HCT116 (cell line): ENCODE results near the gene PARVB. TPM values are rescaled to one million over a fixed set of nuclear protein-coding genes. Genes with fewer than 3 reads are reported as not detected.

Experiments
- ATAC-seq: fragments of 200-7000 bp; cut with Tn5 transposase; 2 replicates; pipeline ENCODE4 v1.9.1; 2020; ENCODE audit warnings: mild to moderate bottlenecking, moderate library complexity
- BruUV-seq: library from RNA; stranded (reverse); fragments of 400-500 nt; replicated peaks from 2 replicates; lab custom pipeline; 2021; lab: Mats Ljungman, UMichigan
- CTCF ChIA-PET: fragments of 300-600 bp; sonication (Branson Sonifier 250); formaldehyde crosslinking; loops from one replicate; lab custom pipeline; 2021; ENCODE audit warnings: antibody characterized with exemption; lab: Charles Lee
- POLR2A ChIA-PET: fragments of 300-600, 350-600 bp; sonication (Branson Sonifier 250); formaldehyde crosslinking; loops from one replicate; lab custom pipeline; 2021; ENCODE audit warnings: antibody characterized with exemption; lab: Charles Lee
- RAD21 ChIA-PET, 2 experiments: fragments of 300-600 bp; sonication (Branson Sonifier 250); formaldehyde crosslinking; loops; one replicate each; lab custom pipeline; 2023; ENCODE audit warnings: low total read pairs in 2 of 2; ENCODE audit not compliant: uncharacterized antibody in 2 of 2, unreplicated experiment in 2 of 2, low non-redundant PET in 1 of 2; lab: Charles Lee
- DNase-seq: peaks from one replicate; pipeline ENCODE4 v3.0.0-alpha.2; 2010; ENCODE audit warnings: low read depth, low spot score
- H2AFZ ChIP-seq: fragments of 200-600 bp; shearing (Covaris generic), sonication (generic); 2 replicates; pipeline ENCODE4 v1.6.1; 2017; ENCODE audit warnings: low read depth, mixed run types, mixed read lengths, antibody characterized with exemption, low read length; ENCODE audit not compliant: poor library complexity, severe bottlenecking
- H3K27ac ChIP-seq: 2 replicates; pipeline ENCODE4 v1.5.1; 2012; ENCODE audit warnings: low read depth, low read length
- H3K27me3 ChIP-seq: fragments of 200-600 bp; sonication (generic); 2 replicates; pipeline ENCODE4 v1.6.1; 2016; ENCODE audit warnings: mixed run types, low read length, mixed read lengths; ENCODE audit not compliant: insufficient read depth
- H3K36me3 ChIP-seq, 2 experiments: fragments of 200-500 bp in 1 of 2; fragments of 200-600 bp in 1 of 2; sonication (Bioruptor generic) in 1 of 2; sonication (generic) in 1 of 2; 2 replicates each; pipeline versions ENCODE4 v1.5.1 to v1.6.1; 2014 to 2016; ENCODE audit warnings: low read length in 2 of 2, inconsistent platforms in 1 of 2, mixed read lengths in 1 of 2, mixed run types in 1 of 2; ENCODE audit not compliant: insufficient read depth in 2 of 2, control insufficient read depth in 1 of 2
- H3K4me1 ChIP-seq, 2 experiments: fragments of 200-600 bp in 1 of 2; sonication (generic) in 1 of 2; 2 replicates each; pipeline versions ENCODE4 v1.5.1 to v1.6.1; 2012 to 2017; ENCODE audit warnings: low read length in 2 of 2, inconsistent platforms in 1 of 2, mild to moderate bottlenecking in 1 of 2, mixed read lengths in 1 of 2, mixed run types in 1 of 2, moderate library complexity in 1 of 2; ENCODE audit not compliant: insufficient read depth in 2 of 2, control insufficient read depth in 1 of 2
- H3K4me2 ChIP-seq: fragments of 200-600 bp; sonication (generic); 2 replicates; pipeline ENCODE4 v1.6.1; 2017; ENCODE audit warnings: mixed run types, low read length, mixed read lengths
- H3K4me3 ChIP-seq, 2 experiments: fragments of 200-600 bp in 1 of 2; sonication (generic) in 1 of 2; replicated peaks in 1 of 2; 2 replicates each; pipeline ENCODE4 v1.5.1; 2011 to 2016; ENCODE audit warnings: low read length in 2 of 2, control low read depth in 1 of 2, low read depth in 1 of 2, mild to moderate bottlenecking in 1 of 2, mixed read lengths in 1 of 2, mixed run types in 1 of 2
- H3K79me2 ChIP-seq: fragments of 200-600 bp; sonication (generic); 2 replicates; pipeline ENCODE4 v1.6.1; 2017; ENCODE audit warnings: mild to moderate bottlenecking, mixed run types, low read length, moderate library complexity, mixed read lengths; ENCODE audit not compliant: insufficient read depth
- H3K9ac ChIP-seq: fragments of 200-600 bp; sonication (generic); 2 replicates; pipeline ENCODE4 v1.6.1; 2016; ENCODE audit warnings: low read length, mixed read lengths
- H3K9me2 ChIP-seq: fragments of 200-600 bp; sonication (generic), shearing (Covaris generic); 2 replicates; pipeline ENCODE4 v1.6.1; 2017; ENCODE audit warnings: mixed run types, mild to moderate bottlenecking, moderate library complexity; ENCODE audit not compliant: insufficient read depth
- H3K9me3 ChIP-seq, 2 experiments: fragments of 200-500 bp in 1 of 2; fragments of 200-600 bp in 1 of 2; sonication (Bioruptor generic) in 1 of 2; sonication (generic) in 1 of 2; 2 replicates each; pipeline ENCODE4 v1.6.1; 2014 to 2017; ENCODE audit warnings: low read length in 2 of 2, mixed read lengths in 2 of 2, inconsistent platforms in 1 of 2, low read depth in 1 of 2, mild to moderate bottlenecking in 1 of 2, mixed run types in 1 of 2, moderate library complexity in 1 of 2; ENCODE audit not compliant: control insufficient read depth in 1 of 2, insufficient read depth in 1 of 2
- H4K20me1 ChIP-seq: fragments of 200-600 bp; sonication (generic), shearing (Covaris generic); 2 replicates; pipeline ENCODE4 v1.6.1; 2017; ENCODE audit warnings: mixed run types, mild to moderate bottlenecking, moderate library complexity; ENCODE audit not compliant: insufficient read depth
- ATF3 ChIP-seq: IDR thresholded peaks from 2 replicates; pipeline ENCODE4 v1.6.1; 2012
- CBX3 ChIP-seq: IDR thresholded peaks from 2 replicates; pipeline ENCODE4 v1.6.1; 2012; ENCODE audit warnings: low read depth
- CTCF ChIP-seq, 3 experiments: fragments of 200-600 bp in 1 of 3; sonication (generic) in 1 of 3; IDR thresholded peaks in 2 of 3; conservative IDR thresholded peaks in 1 of 3; 2 replicates each; pipeline ENCODE4 v1.5.1; 2012 to 2017; ENCODE audit warnings: low read depth in 2 of 3, low read length in 2 of 3, antibody characterized with exemption in 1 of 3, borderline replicate concordance in 1 of 3, control low read depth in 1 of 3, mild to moderate bottlenecking in 1 of 3, mixed read lengths in 1 of 3, mixed run types in 1 of 3, moderate library complexity in 1 of 3; ENCODE audit not compliant: insufficient read depth in 1 of 3
- EGR1 ChIP-seq: IDR thresholded peaks from 2 replicates; pipeline ENCODE4 v1.6.1; 2012; ENCODE audit warnings: low read depth
- ELF1 ChIP-seq: IDR thresholded peaks from 2 replicates; pipeline ENCODE4 v1.6.1; 2012; ENCODE audit warnings: low read depth, borderline replicate concordance
- EZH2 ChIP-seq: fragments of 200-600 bp; sonication (generic); IDR thresholded peaks from 2 replicates; pipeline ENCODE4 v1.6.1; 2017; ENCODE audit warnings: antibody characterized with exemption, mixed run types
- EZH2phosphoT487 ChIP-seq: fragments of 200-600 bp; IDR thresholded peaks from 2 replicates; pipeline ENCODE4 v1.6.1; 2018; ENCODE audit warnings: antibody characterized with exemption, borderline replicate concordance
- FOSL1 ChIP-seq: IDR thresholded peaks from 2 replicates; pipeline ENCODE4 v1.6.1; 2012; ENCODE audit warnings: low read depth
- JUND ChIP-seq: IDR thresholded peaks from 2 replicates; pipeline ENCODE4 v1.6.1; 2012
- MAX ChIP-seq: IDR thresholded peaks from 2 replicates; pipeline ENCODE4 v1.6.1; 2012
- POLR2A ChIP-seq: IDR thresholded peaks from 2 replicates; pipeline ENCODE4 v1.7.0; 2011; ENCODE audit warnings: borderline replicate concordance; ENCODE audit not compliant: insufficient read depth, insufficient read length; ENCODE audit errors: extremely low read depth
- POLR2AphosphoS5 ChIP-seq: IDR thresholded peaks from 2 replicates; pipeline ENCODE4 v1.6.1; 2011; ENCODE audit warnings: mild to moderate bottlenecking, low read depth, low read length, moderate library complexity
- REST ChIP-seq: IDR thresholded peaks from 2 replicates; pipeline ENCODE4 v1.6.1; 2012; ENCODE audit warnings: low read depth
- SP1 ChIP-seq: IDR thresholded peaks from 2 replicates; pipeline ENCODE4 v1.6.1; 2012; ENCODE audit warnings: low read depth
- SRF ChIP-seq: IDR thresholded peaks from 2 replicates; pipeline ENCODE4 v1.6.1; 2012; ENCODE audit warnings: low read depth
- TCF7L2 ChIP-seq: IDR thresholded peaks from 2 replicates; pipeline ENCODE4 v1.7.0; 2011; ENCODE audit warnings: borderline replicate concordance, inconsistent platforms; ENCODE audit not compliant: insufficient read depth, insufficient read length; ENCODE audit errors: extremely low read depth
- YY1 ChIP-seq: IDR thresholded peaks from 2 replicates; pipeline ENCODE4 v1.6.1; 2011; ENCODE audit warnings: low read length, low read depth, moderate library complexity, mild to moderate bottlenecking; ENCODE audit not compliant: insufficient replicate concordance; ENCODE audit errors: extremely low read depth
- ZBTB33 ChIP-seq: IDR thresholded peaks from 2 replicates; pipeline ENCODE4 v1.6.1; 2011; ENCODE audit warnings: mild to moderate bottlenecking, low read length, moderate library complexity; ENCODE audit not compliant: insufficient replicate concordance; ENCODE audit errors: extremely low read depth
- ZFX ChIP-seq: fragments of 450-650 bp; IDR thresholded peaks from 2 replicates; pipeline ENCODE4 v1.6.1; 2017
- ZNF274 ChIP-seq: fragments of 200-500 bp; sonication (Bioruptor generic); IDR thresholded peaks from 2 replicates; pipeline ENCODE4 v1.6.1; 2014; ENCODE audit warnings: mild to moderate bottlenecking, low read depth, low read length, inconsistent platforms
- intact Hi-C: fragments of 100-400 bp; cut with micrococcal nuclease; formaldehyde crosslinking; loops from 2 replicates; pipeline ENCODE4 v1.10.0; 2022
- total RNA-seq: library from RNA; stranded (reverse); gene quantifications from one replicate; pipeline ENCODE4 v1.2.1, GENCODE V29; 2021; ENCODE audit not compliant: unreplicated experiment

PARVB gene
- total RNA-seq, 1 experiment from 2014 or later: 21.4 TPM

GRCh38 chr22:44146088-44146861 is 122.2 kb downstream of the PARVB start:
- Histone ChIP-seq H3K36me3 (no peaks in the 10 kb centered on the region), H3K4me1 (no peaks in the 10 kb centered on the region), H4K20me1 (no peaks in the 10 kb centered on the region), H3K79me2 (no peaks in the 10 kb centered on the region), H3K9ac (no peak overlapping the region), H2AFZ (no peak overlapping the region), H3K9me2 (no peaks in the 10 kb centered on the region), H3K4me3 (no peak overlapping the region), H3K27me3 (no peaks in the 10 kb centered on the region), H3K4me2 (no peak overlapping the region), H3K9me3 (no peaks in the 10 kb centered on the region), H3K27ac (no peak overlapping the region)
- RAD21 ChIA-PET: no interaction called here
- CTCF ChIA-PET: no interaction called here
- no peak for DNase-seq
- TF ChIP-seq FOSL1: no peak
- no peak for TF ChIP-seq SP1
- TF ChIP-seq CBX3: no peak
- no peak for TF ChIP-seq POLR2A
- TF ChIP-seq EZH2phosphoT487: no peak
- no peak for TF ChIP-seq ZBTB33
- TF ChIP-seq JUND: no peak
- no peak for TF ChIP-seq ZFX
- TF ChIP-seq POLR2AphosphoS5: no peak
- TF ChIP-seq MAX: no peak
- no peak for TF ChIP-seq TCF7L2
- TF ChIP-seq ZNF274: no peak
- no peak for TF ChIP-seq EGR1
- no peak for TF ChIP-seq REST
- TF ChIP-seq YY1: no peak
- TF ChIP-seq CTCF (IDR thresholded peaks at IDR 0.05 in 2 of 3, conservative IDR thresholded peaks at IDR 0.05 in 1 of 3; ENCODE audit: borderline replicate concordance in 1 of 3, insufficient read depth in 1 of 3, low read depth in 2 of 3, low read length in 2 of 3): no peak
- no peak for TF ChIP-seq EZH2
- TF ChIP-seq ELF1: no peak
- TF ChIP-seq ATF3: no peak
- no peak for TF ChIP-seq SRF
- no peak for ATAC-seq
- BruUV-seq: no TSS peak
- intact Hi-C loops: no loop called here
- POLR2A ChIA-PET: no interaction called here
